Measurements from ENCODE around the gene ACVR1B. TPM values are rescaled to one million over a fixed set of nuclear protein-coding genes. Genes with fewer than 3 reads are reported as not detected.

Gene ACVR1B
- total and polyA plus RNA-seq, 2 experiments from 2014 or later = 5.7 to 22.4 TPM

DNA sequence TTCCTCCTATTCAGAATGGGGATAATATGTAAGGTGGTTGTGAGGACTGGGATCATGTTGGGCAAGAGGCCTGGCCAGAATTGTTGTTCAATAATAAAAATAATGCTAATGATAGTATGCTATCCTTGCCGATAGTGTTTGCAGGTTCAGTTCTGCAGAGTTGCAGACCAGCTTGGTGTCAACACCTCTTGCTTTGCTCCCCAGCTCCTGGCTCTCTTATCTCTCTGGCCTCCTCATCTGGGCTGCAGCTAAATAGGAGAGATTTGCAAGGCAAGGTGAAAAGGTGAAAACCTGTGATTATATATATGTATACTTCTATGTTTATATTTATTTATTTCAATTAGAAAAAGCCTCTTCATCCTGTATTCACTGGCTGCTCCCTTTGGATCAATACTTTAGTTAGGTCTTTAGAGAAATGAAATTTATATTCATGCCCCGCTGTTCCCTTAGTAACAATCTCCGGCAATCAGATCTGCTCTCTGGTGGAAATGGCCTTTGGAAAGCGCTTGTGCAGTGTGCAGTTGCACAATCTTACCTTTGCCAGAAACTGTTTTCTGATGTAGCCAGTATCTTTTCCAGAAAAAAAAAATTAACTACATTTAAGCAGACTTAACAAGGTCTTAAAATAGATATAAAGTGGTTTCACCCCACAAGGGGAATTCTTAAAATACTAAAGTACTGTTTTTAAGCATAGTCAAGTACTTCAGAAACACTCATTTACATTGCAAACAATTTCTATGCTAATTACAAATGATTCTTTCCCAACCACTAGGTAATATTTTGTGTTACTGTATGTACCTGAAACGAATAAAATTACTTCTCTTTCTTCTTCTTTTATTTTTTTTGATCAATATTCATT lies 19.1 kb upstream of the ACVR1B start:
- DNase-seq (ENCODE audit: low spot score) = no peak
- Histone ChIP-seq H3K27me3 (no peaks in the 10 kb centered on the region), H3K9me3 (ENCODE audit: low read depth) (no peaks in the 10 kb centered on the region), H3K9me2 (replicated peaks; ENCODE audit: insufficient read depth) (no peaks in the 10 kb centered on the region), H3K27ac (no peak overlapping the region), H3K36me3 (replicated peaks; ENCODE audit: insufficient read depth, low read depth) (no peaks in the 10 kb centered on the region), H3K4me2 (no peak overlapping the region), H3K4me3 (no peak overlapping the region), H3K79me2 (no peaks in the 10 kb centered on the region), H2AFZ (no peak overlapping the region), H3K4me1 (ENCODE audit: insufficient read depth) (no peaks in the 10 kb centered on the region), H4K20me1 (ENCODE audit: insufficient read depth, poor library complexity, severe bottlenecking) (no peaks in the 10 kb centered on the region)
- 52% methylated on average over 5 of the region's 5 CpGs for WGBS (ENCODE audit: low lambda C conversion rate, missing lambda C conversion rate)
- no peak for TF ChIP-seq EZH2phosphoT487 (IDR thresholded peaks at IDR 0.05; ENCODE audit: low read depth, severe bottlenecking, unreplicated experiment)
- no peak for TF ChIP-seq CTCF (IDR thresholded peaks at IDR 0.05; ENCODE audit: poor library complexity)

- H3K9me2 ChIP-seq (replicated peaks; ENCODE audit: insufficient read depth) = no peaks in the 10 kb centered on the region
- no peak for DNase-seq (ENCODE audit: low spot score)
- 97% methylated on average over 4 of the region's 4 CpGs for WGBS (ENCODE audit: low lambda C conversion rate, missing lambda C conversion rate)
- H3K27ac ChIP-seq = no peak overlapping the region
- no peaks in the 10 kb centered on the region for H3K79me2 ChIP-seq
- no peaks in the 10 kb centered on the region for H3K27me3 ChIP-seq
- H3K4me3 ChIP-seq = no peak overlapping the region
- no peaks in the 10 kb centered on the region for H3K9me3 ChIP-seq (ENCODE audit: low read depth)
- no peak overlapping the region for H2AFZ ChIP-seq
- H3K36me3 ChIP-seq (replicated peaks; ENCODE audit: insufficient read depth, low read depth) = no peaks in the 10 kb centered on the region
- no peak overlapping the region for H3K4me2 ChIP-seq
- H3K4me1 ChIP-seq (ENCODE audit: insufficient read depth) = no peaks in the 10 kb centered on the region
- no peaks in the 10 kb centered on the region for H4K20me1 ChIP-seq (ENCODE audit: insufficient read depth, poor library complexity, severe bottlenecking)
- TF ChIP-seq EZH2phosphoT487 (IDR thresholded peaks at IDR 0.05; ENCODE audit: low read depth, severe bottlenecking, unreplicated experiment) (no peak), CTCF (IDR thresholded peaks at IDR 0.05; ENCODE audit: poor library complexity) (no peak), EZH2 (IDR thresholded peaks at IDR 0.05; ENCODE audit: borderline replicate concordance) (no peak)
Observed at GRCh38 chr12:51934080-51934479, 17.4 kb upstream of the ACVR1B start.

DNA sequence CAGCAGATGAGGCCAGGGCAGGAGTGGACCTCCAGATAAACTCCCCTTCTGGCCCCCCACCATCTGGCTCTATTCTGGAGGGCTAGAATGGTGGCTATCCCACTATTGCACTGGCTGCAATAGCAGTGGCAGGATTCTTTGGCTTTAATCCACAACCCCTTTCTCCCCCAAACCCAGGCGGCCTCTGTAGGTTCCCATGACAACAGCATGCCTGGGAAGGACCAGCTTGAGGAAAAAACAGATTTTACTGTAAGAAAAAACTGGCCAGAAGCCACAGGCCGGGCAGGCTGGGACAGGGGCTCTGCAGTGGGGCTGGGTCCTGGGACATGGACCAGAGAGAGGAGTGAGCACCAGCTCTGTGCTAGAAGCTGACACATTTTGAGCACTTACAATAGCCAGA lies 13.6 kb upstream of the ACVR1B start:
- H3K27ac ChIP-seq = no peak overlapping the region
- H3K79me2 ChIP-seq = no peaks in the 10 kb centered on the region
- TF ChIP-seq EZH2phosphoT487 (IDR thresholded peaks at IDR 0.05; ENCODE audit: low read depth, severe bottlenecking, unreplicated experiment) (no peak), CTCF (IDR thresholded peaks at IDR 0.05; ENCODE audit: poor library complexity) (no peak)

More for the DNA sequence above, 13.6 kb upstream of the ACVR1B start:
- DNase-seq (ENCODE audit: low spot score) = no peak
- no peaks in the 10 kb centered on the region for H4K20me1 ChIP-seq (ENCODE audit: insufficient read depth, poor library complexity, severe bottlenecking)
- H3K4me2 ChIP-seq = no peak overlapping the region
- H3K36me3 ChIP-seq (replicated peaks; ENCODE audit: insufficient read depth, low read depth) = no peaks in the 10 kb centered on the region
- H3K4me3 ChIP-seq = no peak overlapping the region
- H3K9me3 ChIP-seq (ENCODE audit: low read depth) = no peaks in the 10 kb centered on the region
- no peaks in the 10 kb centered on the region for H3K9me2 ChIP-seq (replicated peaks; ENCODE audit: insufficient read depth)
- H2AFZ ChIP-seq = no peak overlapping the region
- WGBS (ENCODE audit: low lambda C conversion rate, missing lambda C conversion rate) = 24% methylated on average over 2 of the region's 2 CpGs
- H3K27me3 ChIP-seq = no peaks in the 10 kb centered on the region
- peaks cover 11% of the 10 kb centered on the region for H3K4me1 ChIP-seq (ENCODE audit: insufficient read depth)
